Panc1 (cell line): ENCODE measurements around the gene EGFLAM. TPM values are rescaled to one million over a fixed set of nuclear protein-coding genes. Genes with fewer than 3 reads are reported as not detected.

Experiments
- ATAC-seq: fragments of 200-7000 bp; cut with Tn5 transposase; 2 replicates; pipeline ENCODE4 v1.9.1; 2020; ENCODE audit warnings: mild to moderate bottlenecking, moderate library complexity
- BruUV-seq: library from RNA; stranded (reverse); fragments of 400-500 nt; replicated peaks from 2 replicates; lab custom pipeline; 2021; lab: Mats Ljungman, UMichigan
- CTCF ChIA-PET: fragments of 300-600 bp; sonication (Branson Sonifier 250); formaldehyde crosslinking; loops from one replicate; lab custom pipeline; 2022; ENCODE audit warnings: antibody characterized with exemption; lab: Charles Lee
- POLR2A ChIA-PET: fragments of 300-600 bp; sonication (Branson Sonifier 250); formaldehyde crosslinking; loops from one replicate; lab custom pipeline; 2022; ENCODE audit warnings: antibody characterized with exemption; lab: Charles Lee
- DNase-seq: peaks from one replicate; pipeline ENCODE4 v3.0.0-alpha.2; 2010; ENCODE audit warnings: low read depth, low spot score
- H3K27ac ChIP-seq: 2 replicates; pipeline ENCODE4 v1.5.1; 2011; ENCODE audit warnings: mild to moderate bottlenecking, low read length, inconsistent platforms
- H3K27me3 ChIP-seq: fragments of 200-500 bp; sonication (Bioruptor generic); 2 replicates; pipeline ENCODE4 v1.6.0; 2014; ENCODE audit warnings: low read length, inconsistent platforms; ENCODE audit not compliant: control insufficient read depth, insufficient read depth
- H3K36me3 ChIP-seq: fragments of 200-500 bp; sonication (Bioruptor generic); 2 replicates; pipeline ENCODE4 v1.5.1; 2014; ENCODE audit warnings: inconsistent platforms, mild to moderate bottlenecking, low read length, moderate library complexity; ENCODE audit not compliant: control insufficient read depth, insufficient read depth
- H3K4me1 ChIP-seq: 2 replicates; pipeline ENCODE4 v1.5.1; 2011; ENCODE audit warnings: inconsistent platforms, mild to moderate bottlenecking, low read length, moderate library complexity; ENCODE audit not compliant: control insufficient read depth, insufficient read depth
- H3K4me3 ChIP-seq, 2 experiments: 2 replicates each; pipeline ENCODE4 v1.5.1; 2011 to 2012; ENCODE audit warnings: low read depth in 2 of 2, low read length in 2 of 2, mild to moderate bottlenecking in 2 of 2, inconsistent platforms in 1 of 2, moderate library complexity in 1 of 2
- H3K9me3 ChIP-seq: fragments of 200-500 bp; sonication (Bioruptor generic); 2 replicates; pipeline ENCODE4 v1.5.1; 2014; ENCODE audit warnings: low read depth, mild to moderate bottlenecking, inconsistent platforms, low read length, moderate library complexity; ENCODE audit not compliant: control insufficient read depth, insufficient read depth
- CTCF ChIP-seq: fragments of 450-650 bp; IDR thresholded peaks from 2 replicates; pipeline ENCODE4 v1.5.1; 2017; ENCODE audit warnings: mild to moderate bottlenecking
- POLR2AphosphoS5 ChIP-seq: IDR thresholded peaks from 2 replicates; pipeline ENCODE4 v1.6.1; 2012; ENCODE audit warnings: mild to moderate bottlenecking, low read depth, low read length, moderate library complexity
- SIN3A ChIP-seq: IDR thresholded peaks from 2 replicates; pipeline ENCODE4 v1.6.1; 2012; ENCODE audit warnings: low read depth, mild to moderate bottlenecking, low read length, moderate library complexity, borderline replicate concordance; ENCODE audit not compliant: insufficient read depth
- TCF7L2 ChIP-seq: IDR thresholded peaks from 2 replicates; pipeline ENCODE4 v1.6.1; 2011; ENCODE audit warnings: mild to moderate bottlenecking, low read depth, low read length, inconsistent platforms
- in situ Hi-C: cut with HindIII; loops from 2 replicates; pipeline ENCODE4 v1.10.0; 2016; ENCODE audit warnings: low sequenced_read_pairs, low pct_unique_long_range_greater_than_20kb
- intact Hi-C: fragments of 100-400 bp; cut with micrococcal nuclease; formaldehyde crosslinking; loops from one replicate; pipeline ENCODE4 v1.10.0; 2022; ENCODE audit not compliant: unreplicated experiment
- total RNA-seq: library from RNA; stranded (reverse); gene quantifications from one replicate; pipeline ENCODE4 v1.2.1, GENCODE V29; 2021; ENCODE audit not compliant: unreplicated experiment
- TF ChIP-seq, protein P1 (sequence below), 2 experiments: IDR thresholded peaks; 2 replicates each; pipeline ENCODE4 v1.6.1; 2011 to 2012; ENCODE audit warnings: low read depth in 2 of 2, control low read depth in 1 of 2, low read length in 1 of 2, mild to moderate bottlenecking in 1 of 2, moderate library complexity in 1 of 2; ENCODE audit not compliant: insufficient read depth in 1 of 2

Gene EGFLAM
- total RNA-seq, 1 experiment from 2014 or later: 14.8 TPM

DNA sequence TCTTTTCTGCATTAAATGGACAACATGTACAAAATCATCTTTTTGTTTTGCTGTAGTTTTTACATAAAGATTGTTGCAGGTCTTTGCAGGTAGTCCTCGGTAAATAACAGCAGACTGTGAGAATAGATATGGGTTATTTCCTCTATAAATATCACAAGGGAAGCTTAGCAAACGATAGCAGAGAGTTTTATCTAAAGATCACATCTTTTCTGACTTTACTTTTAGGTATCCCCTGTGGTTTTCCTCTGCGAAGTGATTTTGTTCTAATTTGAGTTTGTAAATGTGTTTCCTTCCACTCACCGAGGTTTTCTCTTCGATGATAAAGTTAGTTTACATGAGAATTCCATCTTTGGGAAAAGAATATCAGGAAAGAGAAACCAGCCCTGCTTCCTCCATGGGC is 109.6 kb downstream of the EGFLAM start:
- Histone ChIP-seq H3K4me1 (no peaks in the 10 kb centered on the region), H3K36me3 (no peaks in the 10 kb centered on the region), H3K9me3 (no peaks in the 10 kb centered on the region), H3K4me3 (no peak overlapping the region), H3K27me3 (peaks cover 5% of the 10 kb centered on the region), H3K27ac (no peak overlapping the region)
- POLR2A ChIA-PET: no interaction called here
- in situ Hi-C loops: no loop called here
- DNase-seq (no peak), ATAC-seq (no peak)
- TF ChIP-seq TCF7L2 (no peak), SIN3A (no peak), CTCF (no peak), POLR2AphosphoS5 (no peak)
- TF ChIP-seq, protein P1, sequence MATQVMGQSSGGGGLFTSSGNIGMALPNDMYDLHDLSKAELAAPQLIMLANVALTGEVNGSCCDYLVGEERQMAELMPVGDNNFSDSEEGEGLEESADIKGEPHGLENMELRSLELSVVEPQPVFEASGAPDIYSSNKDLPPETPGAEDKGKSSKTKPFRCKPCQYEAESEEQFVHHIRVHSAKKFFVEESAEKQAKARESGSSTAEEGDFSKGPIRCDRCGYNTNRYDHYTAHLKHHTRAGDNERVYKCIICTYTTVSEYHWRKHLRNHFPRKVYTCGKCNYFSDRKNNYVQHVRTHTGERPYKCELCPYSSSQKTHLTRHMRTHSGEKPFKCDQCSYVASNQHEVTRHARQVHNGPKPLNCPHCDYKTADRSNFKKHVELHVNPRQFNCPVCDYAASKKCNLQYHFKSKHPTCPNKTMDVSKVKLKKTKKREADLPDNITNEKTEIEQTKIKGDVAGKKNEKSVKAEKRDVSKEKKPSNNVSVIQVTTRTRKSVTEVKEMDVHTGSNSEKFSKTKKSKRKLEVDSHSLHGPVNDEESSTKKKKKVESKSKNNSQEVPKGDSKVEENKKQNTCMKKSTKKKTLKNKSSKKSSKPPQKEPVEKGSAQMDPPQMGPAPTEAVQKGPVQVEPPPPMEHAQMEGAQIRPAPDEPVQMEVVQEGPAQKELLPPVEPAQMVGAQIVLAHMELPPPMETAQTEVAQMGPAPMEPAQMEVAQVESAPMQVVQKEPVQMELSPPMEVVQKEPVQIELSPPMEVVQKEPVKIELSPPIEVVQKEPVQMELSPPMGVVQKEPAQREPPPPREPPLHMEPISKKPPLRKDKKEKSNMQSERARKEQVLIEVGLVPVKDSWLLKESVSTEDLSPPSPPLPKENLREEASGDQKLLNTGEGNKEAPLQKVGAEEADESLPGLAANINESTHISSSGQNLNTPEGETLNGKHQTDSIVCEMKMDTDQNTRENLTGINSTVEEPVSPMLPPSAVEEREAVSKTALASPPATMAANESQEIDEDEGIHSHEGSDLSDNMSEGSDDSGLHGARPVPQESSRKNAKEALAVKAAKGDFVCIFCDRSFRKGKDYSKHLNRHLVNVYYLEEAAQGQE (IDR thresholded peaks at IDR 0.05; ENCODE audit: insufficient read depth in 1 of 2, low read depth in 2 of 2, low read length in 1 of 2): no peak
- intact Hi-C loops: no loop called here
- no TSS peak for BruUV-seq
- CTCF ChIA-PET: no interaction called here

GRCh38 chr5:38369692-38370091 is 111.3 kb downstream of the EGFLAM start:
- ATAC-seq (no peak), DNase-seq (no peak)
- in situ Hi-C loops (no loop called here), intact Hi-C loops (no loop called here)
- no TSS peak for BruUV-seq
- Histone ChIP-seq H3K27ac (no peak overlapping the region), H3K27me3 (no peaks in the 10 kb centered on the region; the same call in 1 of the 2 replicates), H3K36me3 (no peaks in the 10 kb centered on the region), H3K9me3 (no peaks in the 10 kb centered on the region), H3K4me3 (no peak overlapping the region), H3K4me1 (no peaks in the 10 kb centered on the region)
- ChIA-PET CTCF (no interaction called here), POLR2A (no interaction called here)
- no peak for TF ChIP-seq POLR2AphosphoS5
- TF ChIP-seq CTCF: no peak
- TF ChIP-seq, protein P1 (IDR thresholded peaks at IDR 0.05; ENCODE audit: insufficient read depth in 1 of 2, low read depth in 2 of 2, low read length in 1 of 2): no peak
